GM18499 (cell line): Measurements from ENCODE around the gene TMEM163.

Experiments used
- ATAC-seq: cut with Tn5 transposase; IDR thresholded peaks from one replicate; pipeline ENCODE4 v1.9.1; 2021; ENCODE audit warnings: moderate number of reproducible peaks; ENCODE audit not compliant: insufficient read depth, unreplicated experiment

TMEM163 gene

GRCh38 chr2:134421556-134422328 lies 297.1 kb downstream of the TMEM163 start:
- ATAC-seq: no peak

- ATAC-seq: no peak
Observed at GRCh38 chr2:134420920-134421319, 297.9 kb downstream of the TMEM163 start.

DNA sequence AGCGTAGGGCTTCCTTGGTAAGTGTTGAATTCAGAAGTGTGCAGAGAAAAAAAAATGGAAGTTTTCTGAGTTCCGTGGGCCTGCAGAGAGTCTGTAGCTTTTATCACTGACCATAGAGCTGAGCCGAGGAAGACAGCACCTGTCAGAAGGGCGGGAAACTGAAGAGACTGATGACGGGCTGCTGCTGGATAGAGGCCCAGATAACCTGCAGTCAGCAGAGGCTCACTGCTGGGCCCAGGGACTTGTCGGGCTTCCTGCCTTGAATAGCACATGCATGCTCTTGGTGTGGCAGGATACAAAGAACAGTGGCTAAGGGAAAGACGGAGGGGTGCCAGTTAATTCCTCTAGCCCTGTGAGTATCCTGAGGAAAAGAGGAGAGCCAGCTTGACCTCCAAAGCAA lies 298.5 kb downstream of the TMEM163 start:
- ATAC-seq: no peak

DNA sequence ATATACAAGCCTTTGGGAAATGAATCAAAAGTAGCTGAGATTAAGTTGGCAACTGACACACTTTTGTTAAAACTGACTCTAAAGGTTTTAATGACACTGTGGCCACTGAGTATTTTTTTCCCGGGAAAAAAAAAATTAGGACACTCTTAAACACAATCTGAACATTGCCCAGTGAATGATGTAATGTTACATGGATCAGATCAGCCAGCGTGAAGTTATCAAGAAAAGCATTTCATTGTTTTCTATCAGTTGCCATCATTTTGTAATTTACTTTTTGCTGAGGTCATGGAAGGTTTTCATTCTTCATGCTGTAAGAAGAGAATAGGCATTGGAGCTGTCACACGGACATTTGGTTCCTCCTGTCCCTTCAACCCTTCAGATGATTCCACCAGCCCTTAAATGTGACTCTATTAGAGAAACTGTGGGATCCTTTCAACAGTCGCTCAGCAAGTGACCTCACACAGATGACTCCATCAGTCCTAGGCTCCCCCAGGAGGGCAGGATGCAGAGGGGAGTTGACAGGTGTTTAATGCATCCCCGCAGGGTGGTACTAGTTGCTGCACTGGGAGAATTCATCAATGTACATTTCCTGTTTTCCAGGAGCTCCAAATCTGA lies 300.7 kb downstream of the TMEM163 start:
- no peak for ATAC-seq

- no peak for ATAC-seq
Observed at GRCh38 chr2:134416637-134417036, 302.2 kb downstream of the TMEM163 start.

DNA sequence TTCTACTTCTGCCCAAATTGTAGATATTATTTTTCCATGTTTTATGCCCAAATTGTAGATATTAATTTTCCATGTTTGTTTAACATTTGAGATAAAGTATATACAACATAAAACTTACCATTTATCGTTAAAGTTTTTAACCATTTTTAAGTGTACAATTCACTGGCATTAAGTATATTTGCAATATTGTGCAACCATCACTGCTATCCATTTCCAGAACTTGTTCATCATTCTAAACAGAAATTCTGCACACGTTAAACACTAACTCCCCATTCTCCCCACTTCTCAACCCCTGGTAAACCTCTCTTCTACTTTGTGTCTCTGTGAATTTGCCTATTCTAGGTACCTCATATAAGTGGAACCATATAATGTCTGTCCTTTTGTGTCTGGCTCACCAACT lies 302.8 kb downstream of the TMEM163 start:
- ATAC-seq: no peak

GRCh38 chr2:134413912-134414311 lies 304.9 kb downstream of the TMEM163 start:
- no peak for ATAC-seq

DNA sequence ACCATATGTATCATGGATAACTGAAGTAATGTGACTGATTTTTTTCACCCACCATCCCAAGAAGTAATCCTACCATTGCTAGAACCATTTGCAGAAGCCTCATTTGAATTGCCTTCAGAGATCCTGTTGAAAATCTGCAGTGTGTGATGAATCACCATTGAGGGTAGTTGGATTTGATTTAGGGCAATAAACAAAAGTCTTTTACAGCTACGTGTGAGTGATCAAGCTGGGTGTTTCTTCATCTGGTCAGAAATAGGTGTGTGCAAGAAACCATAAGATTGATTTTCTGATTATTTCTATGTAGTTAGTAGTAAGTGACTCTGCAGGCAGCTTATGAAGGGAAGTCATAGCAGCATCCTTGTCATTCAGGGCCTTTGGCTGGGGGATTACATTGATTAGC lies 305.4 kb downstream of the TMEM163 start:
- no peak for ATAC-seq

GRCh38 chr2:134412639-134412999 lies 306.2 kb downstream of the TMEM163 start:
- ATAC-seq: no peak

DNA sequence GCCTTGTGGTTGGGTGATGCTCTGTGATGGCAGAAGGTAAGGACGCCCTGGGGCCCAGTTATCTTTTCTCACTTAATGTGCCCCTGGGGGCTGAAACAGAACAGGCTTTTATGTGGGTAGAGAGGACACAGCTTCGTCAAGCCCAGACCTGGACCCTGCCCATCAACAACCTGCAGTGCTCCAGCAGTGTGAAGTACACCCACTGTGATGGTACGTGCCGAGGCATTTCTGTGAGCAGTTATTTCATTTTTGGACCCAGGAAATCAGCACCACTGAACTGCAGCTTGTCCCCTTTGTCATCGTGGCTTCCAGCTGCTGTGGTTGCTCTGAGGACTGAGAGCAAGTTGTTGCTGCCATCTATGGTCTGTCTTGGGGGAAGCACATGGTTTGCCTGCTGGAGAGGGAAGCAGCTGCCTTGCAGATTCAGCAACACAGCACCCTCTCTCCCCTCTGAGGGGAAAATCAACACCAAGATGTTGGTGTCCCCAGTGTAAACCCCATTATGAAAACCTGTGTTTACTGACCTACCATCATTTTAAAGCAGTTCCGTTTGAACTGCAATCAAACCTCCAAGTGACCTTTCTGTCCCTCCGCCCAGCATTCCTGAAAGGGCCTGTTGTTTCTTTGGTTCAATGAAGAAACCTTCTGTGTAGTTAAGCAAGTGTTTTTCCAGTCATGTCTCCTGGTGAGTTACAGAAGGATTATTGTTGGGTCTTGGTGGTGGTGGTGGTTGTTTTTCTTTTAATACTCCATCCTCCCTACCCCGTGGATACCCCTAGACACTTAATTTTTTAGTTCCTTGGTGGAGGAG lies 306.8 kb downstream of the TMEM163 start:
- ATAC-seq: peak; percentile 80

DNA sequence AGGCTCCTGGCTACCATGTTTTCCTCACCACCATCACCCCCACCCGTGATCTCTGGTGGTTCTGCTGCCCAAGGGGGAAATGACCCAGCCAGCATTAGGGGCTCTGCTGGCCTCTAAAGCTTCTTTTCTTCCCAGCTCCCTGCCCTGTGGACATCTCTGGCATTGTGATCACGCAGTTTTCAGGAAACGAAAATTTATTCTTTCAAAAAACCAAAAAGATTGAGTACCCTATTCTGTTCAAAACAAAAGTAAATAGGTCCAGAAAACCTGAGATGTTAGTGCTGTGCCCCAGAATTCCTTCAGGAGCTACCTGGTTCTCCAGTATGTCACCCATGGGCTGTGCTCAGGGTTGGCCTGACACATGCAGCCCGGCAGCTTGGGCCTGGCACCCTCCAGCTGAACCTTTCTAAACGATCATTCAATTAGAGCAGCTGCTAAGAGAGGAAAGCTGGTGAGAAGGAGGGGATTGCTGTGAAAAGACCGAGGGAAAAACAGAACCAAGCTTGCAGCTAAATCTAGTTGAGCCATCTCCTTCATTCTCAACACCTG lies 307.4 kb downstream of the TMEM163 start:
- ATAC-seq: no peak

GRCh38 chr2:134410831-134411231 lies 308.0 kb downstream of the TMEM163 start:
- ATAC-seq: no peak

DNA sequence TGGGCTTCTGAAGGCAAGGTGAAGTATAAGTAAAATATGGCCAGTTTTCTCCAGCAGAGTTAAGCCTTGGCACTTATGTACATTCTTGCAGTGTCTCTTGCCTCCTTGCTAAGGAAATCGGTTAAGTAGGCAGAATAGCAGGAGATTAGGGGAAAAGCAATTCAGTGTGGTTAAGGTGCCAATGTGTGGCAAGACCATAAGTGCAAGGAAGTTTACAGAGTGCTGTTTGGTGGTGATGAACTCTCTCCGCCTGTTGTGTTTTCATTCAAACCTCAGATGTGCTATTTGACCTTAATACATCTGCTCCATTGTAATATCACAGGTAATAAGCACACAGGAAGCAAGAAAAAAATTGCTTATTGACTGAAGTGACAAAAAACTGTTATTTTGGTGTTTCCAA lies 308.8 kb downstream of the TMEM163 start:
- ATAC-seq: no peak

GRCh38 chr2:134408791-134409190 lies 310.0 kb downstream of the TMEM163 start:
- ATAC-seq: no peak

DNA sequence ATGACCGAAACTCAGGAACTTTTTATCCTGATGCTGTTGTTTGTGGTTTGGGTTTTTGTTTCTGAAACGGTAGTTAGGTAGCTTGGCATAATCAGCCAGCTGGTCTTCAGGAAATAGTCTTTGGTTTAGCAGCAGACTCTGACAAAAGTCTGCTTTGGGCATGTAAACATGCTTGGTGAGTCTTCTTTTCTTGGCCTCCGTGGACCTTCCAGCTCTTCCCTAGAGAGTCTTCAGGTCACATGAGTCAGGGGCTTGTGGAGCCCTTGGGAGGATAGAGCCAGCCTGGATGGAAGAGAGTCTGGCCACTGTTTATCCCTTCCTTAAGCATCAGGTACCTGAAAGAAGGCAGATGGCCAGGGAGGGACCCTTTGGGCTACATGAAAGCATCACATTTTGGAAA lies 310.4 kb downstream of the TMEM163 start:
- ATAC-seq: no peak

DNA sequence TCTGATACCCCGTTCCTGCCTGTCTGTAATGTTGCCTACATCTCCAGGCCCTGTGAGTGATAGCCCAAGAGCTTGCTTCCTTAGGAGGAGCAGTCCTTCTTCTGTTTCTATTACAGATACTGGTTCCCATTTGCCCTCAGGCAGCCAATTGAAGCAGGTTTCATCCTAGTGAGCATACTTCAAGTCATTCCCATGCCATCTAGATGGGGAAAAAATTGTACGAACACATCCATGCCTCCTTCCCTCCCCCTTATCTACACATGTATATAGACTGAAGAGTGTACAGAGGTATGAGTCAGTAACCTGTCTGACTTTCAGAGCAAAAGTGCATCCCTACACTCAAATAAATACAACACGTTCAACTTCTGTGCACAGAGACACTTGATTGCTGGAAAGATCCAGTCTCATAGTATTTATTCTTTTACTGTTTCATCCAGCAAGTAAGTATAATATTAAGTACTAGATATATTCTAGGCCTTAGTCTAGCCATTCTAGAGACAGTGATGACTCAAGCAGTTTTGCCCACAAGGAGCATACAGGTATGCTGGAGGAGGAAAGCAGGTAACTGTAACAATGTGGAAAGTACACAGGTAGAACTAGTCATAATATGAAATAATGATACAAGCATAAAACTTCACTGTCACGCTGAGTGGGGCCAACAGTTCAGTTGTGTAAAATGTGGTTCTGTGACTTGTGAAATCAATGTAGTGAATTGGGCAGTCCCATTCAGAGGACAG lies 311.5 kb downstream of the TMEM163 start:
- no peak for ATAC-seq

DNA sequence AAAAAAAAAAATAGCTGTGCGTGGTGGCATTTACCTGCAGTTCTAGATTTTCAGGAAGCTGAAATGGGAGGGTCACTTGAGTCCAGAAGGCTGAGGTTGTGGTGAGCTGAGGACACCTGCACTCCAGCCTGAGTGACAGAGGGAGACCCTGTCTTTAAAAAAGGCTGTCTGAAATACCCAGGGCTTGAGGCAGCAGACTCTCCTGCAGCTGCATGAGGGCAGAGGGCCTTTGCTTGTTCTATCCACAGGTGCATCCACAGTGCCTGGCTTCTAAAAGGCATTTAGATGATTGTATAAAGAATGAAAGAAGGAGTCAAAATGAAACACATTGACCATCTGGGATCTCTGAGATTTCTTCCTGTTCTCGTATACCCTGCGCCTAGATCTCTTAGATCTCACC lies 312.1 kb downstream of the TMEM163 start:
- no peak for ATAC-seq

DNA sequence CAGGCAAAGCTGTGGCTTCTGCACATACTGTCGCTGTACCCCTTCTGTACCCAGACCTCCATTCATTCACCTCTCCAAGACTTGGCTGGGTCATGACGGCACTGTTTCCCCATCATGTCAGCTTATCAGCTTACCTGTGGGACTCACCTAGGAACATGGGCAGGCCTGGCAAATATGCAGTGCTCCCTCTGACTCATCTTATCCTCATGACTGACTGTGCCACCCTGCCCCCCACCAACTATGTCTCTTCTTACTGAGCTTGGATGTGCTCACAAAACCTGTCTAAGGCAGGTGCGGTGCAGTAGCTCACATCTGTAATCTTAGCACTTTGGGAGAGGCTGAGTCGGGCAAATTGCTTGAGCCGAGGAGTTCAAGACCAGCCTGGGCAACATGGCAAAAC lies 312.5 kb downstream of the TMEM163 start:
- no peak for ATAC-seq
